B cell (primary cell): ENCODE data around the gene TSSC4.

Experiments used
- CTCF ChIP-seq: fragments of 200-600 bp; IDR thresholded peaks from one replicate; pipeline ENCODE4 v1.8.0; 2022; ENCODE audit warnings: antibody characterized with exemption, mild to moderate bottlenecking
- EZH2 ChIP-seq: IDR thresholded peaks from 2 replicates; pipeline ENCODE4 v1.6.1; 2012; ENCODE audit warnings: borderline replicate concordance, low read depth, mild to moderate bottlenecking, moderate library complexity, low read length; ENCODE audit not compliant: insufficient read depth, poor library complexity, severe bottlenecking

GRCh38 chr11:2376751-2377451 lies 23.6 kb upstream of the TSSC4 start, which contains the start of gene CD81:
- TF ChIP-seq CTCF (no peak), EZH2 (no peak)
